IMR-90 (cell line): ENCODE measurements around the gene VGLL2. TPM values are rescaled to one million over a fixed set of nuclear protein-coding genes. Genes with fewer than 3 reads are reported as not detected.

Experiments used
- ATAC-seq: fragments of 200-7000 bp; cut with Tn5 transposase; 2 replicates; pipeline ENCODE4 v1.9.1; 2020; ENCODE audit warnings: low read depth, mild to moderate bottlenecking, moderate library complexity
- BruUV-seq: library from RNA; stranded (reverse); fragments of 400-500 nt; replicated peaks from 2 replicates; lab custom pipeline; 2021; lab: Mats Ljungman, UMichigan
- CTCF ChIA-PET: fragments of 300-600 bp; formaldehyde crosslinking; extraction: SDS; loops from one replicate; lab custom pipeline; 2021; ENCODE audit warnings: antibody characterized with exemption; lab: Yijun Ruan, JAX
- POLR2A ChIA-PET: fragments of 300-600 bp; sonication (Branson Sonifier 250); formaldehyde crosslinking; loops from one replicate; lab custom pipeline; 2022; ENCODE audit warnings: antibody characterized with exemption; ENCODE audit not compliant: unreplicated experiment; lab: Charles Lee
- DNase-seq: peaks from one replicate; pipeline ENCODE4 v3.0.0; 2013
- H2AFZ ChIP-seq: replicated peaks from 2 replicates; pipeline ENCODE3; 2013; ENCODE audit warnings: low read length, mild to moderate bottlenecking; ENCODE audit not compliant: poor library complexity
- H2AK5ac ChIP-seq: 2 replicates; pipeline ENCODE4 v1.6.1; 2013; ENCODE audit warnings: low read depth, low read length, inconsistent platforms
- H2AK9ac ChIP-seq: replicated peaks from 2 replicates; pipeline ENCODE3; 2013; ENCODE audit warnings: mild to moderate bottlenecking, low read depth, low read length, moderate library complexity; ENCODE audit not compliant: poor library complexity
- H2BK120ac ChIP-seq: 2 replicates; pipeline ENCODE4 v1.6.1; 2013; ENCODE audit warnings: low read depth, low read length, inconsistent platforms
- H2BK15ac ChIP-seq: 3 replicates; pipeline ENCODE4 v1.6.1; 2013; ENCODE audit warnings: low read depth, low read length, inconsistent platforms
- H2BK20ac ChIP-seq: 2 replicates; pipeline ENCODE4 v1.6.1; 2013; ENCODE audit warnings: low read depth, mild to moderate bottlenecking, inconsistent platforms, low read length, moderate library complexity
- H2BK5ac ChIP-seq: 2 replicates; pipeline ENCODE4 v1.6.1; 2013; ENCODE audit warnings: mild to moderate bottlenecking, low read depth, low read length, inconsistent platforms; ENCODE audit not compliant: poor library complexity, severe bottlenecking
- H3K14ac ChIP-seq: replicated peaks from 2 replicates; pipeline ENCODE4 v1.6.1; 2013; ENCODE audit warnings: low read depth, low read length, inconsistent platforms
- H3K18ac ChIP-seq: 2 replicates; pipeline ENCODE4 v1.6.1; 2013; ENCODE audit warnings: low read depth, low read length, control low read depth
- H3K23ac ChIP-seq: 2 replicates; pipeline ENCODE4 v1.6.1; 2013; ENCODE audit warnings: low read depth, low read length, inconsistent platforms
- H3K27ac ChIP-seq: 2 replicates; pipeline ENCODE4 v1.5.1; 2013; ENCODE audit warnings: mild to moderate bottlenecking, control low read depth, low read length; ENCODE audit not compliant: insufficient read depth
- H3K27me3 ChIP-seq: 2 replicates; pipeline ENCODE4 v1.6.1; 2013; ENCODE audit warnings: low read length; ENCODE audit not compliant: control insufficient read depth, insufficient read depth
- H3K36me3 ChIP-seq: 2 replicates; pipeline ENCODE4 v1.6.1; 2013; ENCODE audit warnings: low read length, mixed read lengths; ENCODE audit not compliant: control insufficient read depth, insufficient read depth
- H3K4ac ChIP-seq: 2 replicates; pipeline ENCODE4 v1.6.1; 2013; ENCODE audit warnings: low read depth, low read length, inconsistent platforms
- H3K4me1 ChIP-seq: 2 replicates; pipeline ENCODE4 v1.6.1; 2013; ENCODE audit warnings: low read length, mixed read lengths; ENCODE audit not compliant: control insufficient read depth, insufficient read depth
- H3K4me2 ChIP-seq: 2 replicates; pipeline ENCODE4 v1.6.1; 2013; ENCODE audit warnings: low read depth, mild to moderate bottlenecking, control low read depth, low read length, moderate library complexity
- H3K4me3 ChIP-seq: 2 replicates; pipeline ENCODE4 v1.5.1; 2013; ENCODE audit warnings: low read depth, mild to moderate bottlenecking, control low read depth, low read length, moderate library complexity; ENCODE audit not compliant: insufficient read depth
- H3K56ac ChIP-seq: 2 replicates; pipeline ENCODE4 v1.6.1; 2013; ENCODE audit warnings: low read length, inconsistent platforms; ENCODE audit not compliant: insufficient read depth; ENCODE audit errors: extremely low read depth
- H3K79me1 ChIP-seq, 2 experiments: 2 replicates each; pipeline ENCODE4 v1.6.1; 2013; ENCODE audit warnings: low read length in 2 of 2, inconsistent platforms in 1 of 2, low read depth in 1 of 2
- H3K9ac ChIP-seq: 2 replicates; pipeline ENCODE4 v1.6.1; 2013; ENCODE audit warnings: low read depth, low read length, control low read depth
- H3K9me1 ChIP-seq: 2 replicates; pipeline ENCODE4 v1.6.1; 2013; ENCODE audit warnings: low read length, inconsistent platforms; ENCODE audit not compliant: insufficient read depth
- H3K9me3 ChIP-seq: 2 replicates; pipeline ENCODE4 v1.6.1; 2013; ENCODE audit warnings: low read length; ENCODE audit not compliant: control insufficient read depth, insufficient read depth
- H4K20me1 ChIP-seq: 2 replicates; pipeline ENCODE4 v1.6.1; 2013; ENCODE audit warnings: low read length, inconsistent platforms; ENCODE audit not compliant: insufficient read depth
- H4K5ac ChIP-seq: 2 replicates; pipeline ENCODE4 v1.6.1; 2013; ENCODE audit warnings: mild to moderate bottlenecking, low read depth, low read length, control low read depth
- H4K8ac ChIP-seq, 2 experiments: 2 replicates each; pipeline ENCODE4 v1.6.1; 2013; ENCODE audit warnings: low read depth in 2 of 2, low read length in 2 of 2, control low read depth in 1 of 2, inconsistent platforms in 1 of 2
- H4K91ac ChIP-seq: 2 replicates; pipeline ENCODE4 v1.6.1; 2013; ENCODE audit warnings: low read depth, low read length, inconsistent platforms; ENCODE audit not compliant: insufficient read depth
- CEBPB ChIP-seq: IDR thresholded peaks from 2 replicates; pipeline ENCODE4 v1.6.1; 2012; ENCODE audit warnings: low read depth, low read length, improper control_type of control experiment
- CHD1 ChIP-seq: IDR thresholded peaks from 2 replicates; pipeline ENCODE4 v1.6.1; 2012; ENCODE audit warnings: low read depth, low read length, improper control_type of control experiment
- CTCF ChIP-seq: conservative IDR thresholded peaks from 2 replicates; pipeline ENCODE4 v1.5.1; 2012; ENCODE audit warnings: mild to moderate bottlenecking, low read depth, low read length, improper control_type of control experiment
- ELK1 ChIP-seq: fragments of 150-350 bp; IDR thresholded peaks from 2 replicates; pipeline ENCODE4 v1.6.1; 2016; ENCODE audit warnings: low read depth, mild to moderate bottlenecking, low read length, moderate library complexity, borderline replicate concordance
- MAZ ChIP-seq: IDR thresholded peaks from 2 replicates; pipeline ENCODE4 v1.6.1; 2012; ENCODE audit warnings: low read depth, mild to moderate bottlenecking, low read length, improper control_type of control experiment, moderate library complexity, borderline replicate concordance
- MXI1 ChIP-seq: IDR thresholded peaks from 2 replicates; pipeline ENCODE4 v1.6.1; 2012; ENCODE audit warnings: low read depth, mild to moderate bottlenecking, low read length, moderate library complexity, borderline replicate concordance
- NFE2L2 ChIP-seq: fragments of 150-350 bp; IDR thresholded peaks from 2 replicates; pipeline ENCODE4 v1.6.1; 2016; ENCODE audit warnings: low read depth, mild to moderate bottlenecking, low read length
- USF2 ChIP-seq: fragments of 150-350 bp; IDR thresholded peaks from 2 replicates; pipeline ENCODE4 v1.6.1; 2017; ENCODE audit warnings: mild to moderate bottlenecking, antibody characterized with exemption, low read length, low read depth
- WGBS, 2 experiments: methylation state at CpG; one replicate each; pipeline versions ENCODE4 v1.1.5 to v1.1.7; 2013; ENCODE audit warnings: missing lambda C conversion rate in 2 of 2; ENCODE audit not compliant: insufficient read length in 1 of 2; ENCODE audit errors: extremely low coverage in 2 of 2; 5-methylcytosine and 5-hydroxymethylcytosine counted together
- dilution Hi-C: fragments of 300-500 bp; cut with HindIII; formaldehyde crosslinking; loops from one replicate; pipeline ENCODE4 v1.14.3; 2018; ENCODE audit warnings: low sequenced_read_pairs; ENCODE audit not compliant: unreplicated experiment
- in situ Hi-C: fragments of 300-500 bp; cut with MboI; formaldehyde crosslinking; loops from 3 replicates; pipeline ENCODE4 v1.14.3; 2019; ENCODE audit warnings: low sequenced_read_pairs, inconsistent platforms, mixed read lengths
- intact Hi-C: fragments of 100-400 bp; cut with micrococcal nuclease; formaldehyde crosslinking; loops from 2 replicates; pipeline ENCODE4 v1.10.0; 2022
- polyA plus RNA-seq, 3 experiments: library from polyadenylated mRNA; depleted of rRNA; stranded (reverse); fragments of >200 nt; gene quantifications; 2 replicates each; pipeline ENCODE4 v1.2.3, GENCODE V29; 2012; ENCODE audit warnings: low replicate concordance in 1 of 3
- total RNA-seq: library from RNA; depleted of rRNA; stranded (reverse); fragments of >200 nt; gene quantifications from 2 replicates; pipeline ENCODE4 v1.2.3, GENCODE V29; 2012

Gene VGLL2
- total and polyA plus RNA-seq, 2 of the 4 experiments (the other 2 are of a cell fraction) = not detected

- Histone ChIP-seq H2AFZ (no peak overlapping the region), H2AK5ac (no peak overlapping the region), H2AK9ac (no peak overlapping the region), H3K56ac (no peak overlapping the region), H3K4me3 (no peak overlapping the region), H2BK120ac (no peak overlapping the region), H3K4ac (no peak overlapping the region), H2BK15ac (no peak overlapping the region), H3K18ac (no peak overlapping the region), H3K36me3 (no peaks in the 10 kb centered on the region), H3K27ac (no peak overlapping the region), H3K27me3 (no peaks in the 10 kb centered on the region), H4K5ac (no peak overlapping the region), H3K9me3 (no peaks in the 10 kb centered on the region), H3K14ac (no peak overlapping the region), H3K9ac (no peak overlapping the region), H3K4me2 (no peak overlapping the region), H4K8ac (no peak overlapping the region), H2BK20ac (no peak overlapping the region), H3K4me1 (no peaks in the 10 kb centered on the region), H3K9me1 (no peaks in the 10 kb centered on the region), H3K79me1 (no peaks in the 10 kb centered on the region), H4K20me1 (no peaks in the 10 kb centered on the region), H3K23ac (no peak overlapping the region), H2BK5ac (no peak overlapping the region), H4K91ac (no peak overlapping the region)
- in situ Hi-C loops (no loop called here), intact Hi-C loops (no loop called here), dilution Hi-C loops (no loop called here)
- no TSS peak for BruUV-seq
- WGBS, 2 experiments = no CpG with 5 or more reads among the region's 2 CpGs
- DNase-seq (no peak), ATAC-seq (no peak)
- CTCF ChIA-PET = no interaction called here
- POLR2A ChIA-PET = no interaction called here
- TF ChIP-seq MXI1 (no peak), ELK1 (no peak), CEBPB (no peak), MAZ (no peak), CHD1 (no peak), USF2 (no peak), CTCF (no peak), NFE2L2 (no peak)
These were observed 11.6 kb upstream of the VGLL2 start for GRCh38 chr6:117253785-117254184.
